BLaER1 treated with 17β-estradiol and CSF1 and Interleukin-3, amounts not matched to agents 10 nM and 100 nM (cell line): Measurements from ENCODE around the gene SARDH.

Experiments
- H3K27ac ChIP-seq, 11 experiments: shearing (Covaris generic); formaldehyde crosslinking; 2 replicates each; pipeline ENCODE4 v1.8.1; 2022
- H3K27me3 ChIP-seq, 11 experiments: shearing (Covaris generic); formaldehyde crosslinking; 2 replicates each; pipeline ENCODE4 v1.8.1; 2022
- H3K36me3 ChIP-seq, 11 experiments: shearing (Covaris generic); formaldehyde crosslinking; 2 replicates each; pipeline ENCODE4 v1.8.1; 2022
- H3K4me1 ChIP-seq, 10 experiments: shearing (Covaris generic); formaldehyde crosslinking; 2 replicates each; pipeline ENCODE4 v1.8.1; 2022
- H3K4me2 ChIP-seq, 11 experiments: shearing (Covaris generic); formaldehyde crosslinking; 2 replicates each; pipeline ENCODE4 v1.8.1; 2022
- H3K4me3 ChIP-seq, 10 experiments: shearing (Covaris generic); formaldehyde crosslinking; 2 replicates each; pipeline ENCODE4 v1.8.1; 2022
- H3K9ac ChIP-seq, 11 experiments: shearing (Covaris generic); formaldehyde crosslinking; 2 replicates each; pipeline ENCODE4 v1.8.1; 2022
- H3K9me3 ChIP-seq, 11 experiments: shearing (Covaris generic); formaldehyde crosslinking; replicated peaks in 1 of 11; 2 replicates each; pipeline ENCODE4 v1.8.1; 2022
- H4K20me1 ChIP-seq, 11 experiments: shearing (Covaris generic); formaldehyde crosslinking; 2 replicates each; pipeline ENCODE4 v1.8.1; 2022
- Cebpa-rat ChIP-seq, 11 experiments: shearing (Covaris generic); IDR thresholded peaks; 2 replicates each; pipeline ENCODE4 v1.8.1; 2022

Gene SARDH

GRCh38 chr9:133693703-133694529 is 44.2 kb downstream of the SARDH start:
- no peak for TF ChIP-seq Cebpa-rat (IDR thresholded peaks at IDR 0.05)
- Histone ChIP-seq H3K36me3 (peaks cover 0 to 17% (median 11%) of the 10 kb centered on the region in 11 experiments; a peak in 7 of 22 replicates), H3K4me1 (peaks cover 7 to 40% (median 35%) of the 10 kb centered on the region in 10 experiments; a peak in 18 of 20 replicates), H3K4me2 (no peak overlapping the region), H3K9me3 (no peaks in the 10 kb centered on the region), H3K27me3 (no peaks in the 10 kb centered on the region), H4K20me1 (peaks cover 0 to 5% (median 0%) of the 10 kb centered on the region in 11 experiments; a peak in 1 of 22 replicates), H3K27ac (no peak overlapping the region), H3K9ac (no peak overlapping the region), H3K4me3 (no peak overlapping the region)

GRCh38 chr9:133693116-133693515 is 45.0 kb downstream of the SARDH start:
- no peak for TF ChIP-seq Cebpa-rat (IDR thresholded peaks at IDR 0.05)

GRCh38 chr9:133692364-133692985 is 45.7 kb downstream of the SARDH start:
- Histone ChIP-seq H3K27ac (no peak overlapping the region), H3K36me3 (peaks cover 0 to 17% (median 11%) of the 10 kb centered on the region in 11 experiments; a peak in 7 of 22 replicates), H3K27me3 (no peaks in the 10 kb centered on the region), H3K4me3 (no peak overlapping the region), H3K9ac (0 out of 22 replicates have a peak overlapping the region, but pooled peaks of 1 of the 11 experiments have one; percentile 15), H3K4me2 (peak overlapping the region in 4 of 11 experiments; percentile 10 to 34 (median 26); a peak in 3 of 22 replicates), H3K9me3 (no peaks in the 10 kb centered on the region), H4K20me1 (peaks cover 0 to 5% (median 0%) of the 10 kb centered on the region in 11 experiments; a peak in 1 of 22 replicates), H3K4me1 (peaks cover 7 to 42% (median 36%) of the 10 kb centered on the region in 10 experiments; a peak in 18 of 20 replicates)
- no peak for TF ChIP-seq Cebpa-rat (IDR thresholded peaks at IDR 0.05)

More at GRCh38 chr9:133693116-133693515, 45.0 kb downstream of the SARDH start:
- no peaks in the 10 kb centered on the region for H3K9me3 ChIP-seq
- H3K27ac ChIP-seq: no peak overlapping the region
- no peaks in the 10 kb centered on the region for H3K27me3 ChIP-seq
- peaks cover 0 to 5% (median 0%) of the 10 kb centered on the region in 11 experiments; a peak in 1 of 22 replicates for H4K20me1 ChIP-seq
- H3K9ac ChIP-seq: no peak overlapping the region
- H3K4me2 ChIP-seq: no peak overlapping the region
- peaks cover 0 to 17% (median 11%) of the 10 kb centered on the region in 11 experiments; a peak in 7 of 22 replicates for H3K36me3 ChIP-seq
- no peak overlapping the region for H3K4me3 ChIP-seq
- peaks cover 7 to 40% (median 35%) of the 10 kb centered on the region in 10 experiments; a peak in 18 of 20 replicates for H3K4me1 ChIP-seq

- Histone ChIP-seq H4K20me1 (peaks cover 0 to 5% (median 0%) of the 10 kb centered on the region in 11 experiments; a peak in 1 of 22 replicates), H3K27ac (no peak overlapping the region), H3K9me3 (no peaks in the 10 kb centered on the region), H3K9ac (peak overlapping the region in 1 of 11 experiments; percentile 7; a peak in 1 of 22 replicates), H3K4me2 (peak overlapping the region in 10 of 11 experiments; percentile 0 to 57 (median 26); a peak in 13 of 22 replicates), H3K27me3 (no peaks in the 10 kb centered on the region), H3K4me3 (no peak overlapping the region), H3K4me1 (peaks cover 7 to 49% (median 42%) of the 10 kb centered on the region in 10 experiments; a peak in 18 of 20 replicates), H3K36me3 (peaks cover 0 to 17% (median 11%) of the 10 kb centered on the region in 11 experiments; a peak in 7 of 22 replicates)
- no peak for TF ChIP-seq Cebpa-rat (IDR thresholded peaks at IDR 0.05)
Measured at GRCh38 chr9:133691626-133692363, 46.4 kb downstream of the SARDH start.

- Histone ChIP-seq H3K4me3 (no peak overlapping the region), H3K36me3 (peaks cover 0 to 17% (median 11%) of the 10 kb centered on the region in 11 experiments; a peak in 7 of 22 replicates), H3K27me3 (no peaks in the 10 kb centered on the region), H3K9ac (peak overlapping the region in 1 of 11 experiments; percentile 7; a peak in 1 of 22 replicates), H4K20me1 (peaks cover 0 to 5% (median 0%) of the 10 kb centered on the region in 11 experiments; a peak in 1 of 22 replicates), H3K4me2 (peak overlapping the region in 9 of 11 experiments; percentile 0 to 57 (median 18); a peak in 9 of 22 replicates), H3K4me1 (peaks cover 7 to 53% (median 44%) of the 10 kb centered on the region in 10 experiments; a peak in 18 of 20 replicates), H3K27ac (no peak overlapping the region), H3K9me3 (no peaks in the 10 kb centered on the region)
- TF ChIP-seq Cebpa-rat (IDR thresholded peaks at IDR 0.05): no peak
Measured at GRCh38 chr9:133691191-133691590, 47.0 kb downstream of the SARDH start.

- Histone ChIP-seq H3K27me3 (no peaks in the 10 kb centered on the region), H4K20me1 (0 out of 22 replicates have a peak, but pooled peaks cover 0 to 5% (median 0%) of the 10 kb centered on the region in 11 experiments), H3K27ac (no peak overlapping the region), H3K9ac (0 out of 22 replicates have a peak overlapping the region, but pooled peaks of 1 of the 11 experiments have one; percentile 9), H3K36me3 (peaks cover 0 to 17% (median 11%) of the 10 kb centered on the region in 11 experiments; a peak in 7 of 22 replicates), H3K4me2 (no peak overlapping the region), H3K9me3 (no peaks in the 10 kb centered on the region), H3K4me3 (no peak overlapping the region), H3K4me1 (peaks cover 7 to 54% (median 47%) of the 10 kb centered on the region in 10 experiments; a peak in 18 of 20 replicates)
- TF ChIP-seq Cebpa-rat (IDR thresholded peaks at IDR 0.05): no peak
Measured at GRCh38 chr9:133690081-133690561, 48.0 kb downstream of the SARDH start.

GRCh38 chr9:133689151-133689763 is 48.9 kb downstream of the SARDH start:
- Histone ChIP-seq H3K27ac (no peak overlapping the region), H3K27me3 (no peaks in the 10 kb centered on the region), H3K4me2 (no peak overlapping the region), H3K36me3 (peaks cover 0 to 15% (median 8%) of the 10 kb centered on the region in 11 experiments; a peak in 7 of 22 replicates), H3K9ac (no peak overlapping the region), H3K4me3 (no peak overlapping the region), H4K20me1 (0 out of 22 replicates have a peak, but pooled peaks cover 0 to 5% (median 0%) of the 10 kb centered on the region in 11 experiments), H3K4me1 (peaks cover 12 to 54% (median 48%) of the 10 kb centered on the region in 10 experiments), H3K9me3 (no peaks in the 10 kb centered on the region)
- no peak for TF ChIP-seq Cebpa-rat (IDR thresholded peaks at IDR 0.05)
